Activated gamma-delta T cell treated with anti-CD3 and anti-CD28 coated beads, Interleukin-2, amount 50 U/mL, for 16 hours (primary cell): Measurements from ENCODE around the gene NUDT4.
"Not testable (repeated sequence)": the region's sequence is repeated elsewhere in the genome, so short reads cannot be mapped to it uniquely, and the experiment has no call there.

Source experiments
- DNase-seq: peaks from one replicate; pipeline ENCODE4 v3.0.0-alpha.2; 2020; ENCODE audit warnings: low read depth

The NUDT4 gene

DNA sequence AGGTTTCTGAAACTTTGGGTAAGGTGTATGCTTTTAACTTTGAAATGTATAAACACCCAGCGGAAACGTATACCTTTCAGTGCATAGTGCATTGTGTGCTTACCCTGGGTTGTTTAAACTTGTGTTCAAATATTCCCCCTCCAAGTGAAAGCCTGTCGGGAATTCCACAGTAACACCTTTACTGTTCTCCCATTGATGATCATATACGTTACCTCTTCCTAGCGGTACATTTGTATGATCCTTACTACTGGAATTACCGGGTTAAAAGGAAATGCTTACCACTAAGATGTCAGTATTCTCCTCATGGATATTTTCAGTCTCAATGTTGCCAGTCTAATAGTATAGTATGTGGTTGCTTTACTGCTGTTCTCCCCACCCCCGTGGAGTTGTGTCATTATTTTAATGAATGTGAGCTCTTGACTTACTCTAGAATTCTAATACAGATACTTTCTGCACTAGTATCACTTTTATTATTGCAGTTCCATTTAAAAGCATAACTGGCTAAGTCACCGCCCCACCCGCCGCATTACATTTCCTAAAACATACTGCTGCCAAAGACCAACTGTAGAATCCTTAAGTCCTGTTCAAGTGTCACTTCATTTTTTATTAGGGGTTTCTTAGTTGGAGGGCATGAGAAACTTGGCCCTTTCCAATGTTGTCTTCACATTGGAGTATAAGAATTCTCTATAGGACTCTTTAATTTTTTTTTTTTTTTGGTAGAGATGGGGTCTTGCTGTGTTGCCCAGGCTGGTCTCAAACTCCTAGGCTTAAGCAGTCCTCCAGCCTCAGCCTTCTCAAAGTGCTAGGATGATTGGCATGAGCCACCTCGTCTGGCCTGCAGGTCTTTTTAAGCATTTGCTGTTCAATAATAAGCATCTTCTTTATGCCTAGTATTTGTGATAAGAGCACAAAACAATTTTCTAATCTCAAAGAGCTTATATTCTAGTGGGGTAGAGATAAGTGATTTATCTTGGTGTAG is 24.9 kb downstream of the NUDT4 start:
- DNase-seq, result no peak

GRCh38 chr12:93403988-93404803 is 26.5 kb downstream of the NUDT4 start:
- no peak for DNase-seq

GRCh38 chr12:93404961-93405849 is 27.5 kb downstream of the NUDT4 start:
- DNase-seq, result no peak

GRCh38 chr12:93407054-93407962 is 29.6 kb downstream of the NUDT4 start:
- no peak for DNase-seq

DNA sequence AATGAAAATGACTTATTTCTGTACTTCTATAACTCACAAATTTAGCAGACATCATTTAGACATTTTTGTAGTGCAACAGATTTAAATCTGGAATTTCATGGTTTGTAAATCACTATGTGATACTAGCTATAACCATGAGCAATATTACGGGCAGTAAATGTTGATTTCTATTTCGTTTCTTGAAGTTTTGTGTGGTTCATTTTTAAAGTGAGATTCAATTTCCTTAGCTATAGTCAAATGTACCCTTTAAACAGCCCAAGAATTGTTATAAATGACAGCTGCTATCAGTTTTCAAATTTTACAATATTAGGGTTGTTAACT is 30.2 kb downstream of the NUDT4 start:
- no peak for DNase-seq

DNA sequence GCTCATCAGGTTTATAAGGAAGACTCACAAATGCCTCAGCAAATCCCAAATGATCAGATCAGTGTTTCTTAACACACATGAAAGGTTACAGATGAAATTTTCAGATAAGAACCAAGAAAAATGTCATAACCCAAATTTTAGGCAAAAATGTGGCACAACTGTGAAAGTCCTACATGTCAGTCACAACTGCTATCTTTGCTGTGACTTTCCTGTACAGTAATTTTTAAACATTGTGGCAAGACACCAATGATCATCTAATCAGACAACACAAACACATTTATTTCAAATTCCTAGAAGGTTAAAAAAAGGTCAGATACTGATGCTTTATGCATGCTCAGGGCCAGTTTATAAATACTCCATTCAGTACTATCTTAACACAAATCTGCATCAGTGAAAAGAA is 31.1 kb downstream of the NUDT4 start:
- no peak for DNase-seq

- DNase-seq, result not testable (repeated sequence)
These were observed 31.8 kb downstream of the NUDT4 start for GRCh38 chr12:93409343-93410187.

DNA sequence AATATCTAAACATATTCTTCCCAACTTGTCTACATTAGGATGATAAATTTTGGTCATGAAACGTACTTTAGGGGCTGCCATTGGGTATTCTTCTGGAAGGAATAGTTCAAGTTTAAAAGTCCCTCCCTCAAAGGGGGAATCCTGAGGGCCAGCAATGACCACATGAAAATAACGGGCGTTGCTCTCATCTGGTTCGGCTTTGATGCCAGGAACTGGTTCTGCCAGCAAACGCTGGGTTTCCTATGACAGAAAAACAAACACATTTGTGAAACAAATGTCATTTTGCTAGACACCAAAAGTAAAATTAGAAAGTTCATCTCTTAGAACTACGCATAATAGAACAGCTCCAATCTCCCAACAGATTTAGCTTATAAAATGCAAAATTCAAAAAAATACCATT is 33.3 kb downstream of the NUDT4 start:
- not testable (repeated sequence) for DNase-seq

- not testable (repeated sequence) for DNase-seq
These were observed 34.7 kb downstream of the NUDT4 start for GRCh38 chr12:93412396-93412795.

DNA sequence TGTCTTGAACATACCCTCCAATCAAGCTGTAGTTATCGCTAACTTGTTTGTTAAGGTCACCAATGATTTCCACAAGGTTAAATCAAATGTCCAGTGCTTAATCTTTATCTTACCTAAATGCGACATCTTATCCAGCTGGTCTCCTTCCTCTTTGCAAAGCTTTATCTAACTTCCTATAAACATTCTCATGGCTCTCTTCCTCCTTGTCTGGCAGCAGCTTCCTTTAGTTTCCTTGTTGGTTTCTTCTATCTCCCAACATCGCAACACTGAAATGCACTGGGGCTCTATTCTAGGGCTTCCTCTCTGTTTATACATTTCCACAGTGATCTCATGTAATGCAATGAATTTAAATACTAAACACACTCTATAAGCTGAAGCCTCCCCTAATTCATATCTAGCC is 35.3 kb downstream of the NUDT4 start:
- no peak for DNase-seq

- no peak for DNase-seq
These were observed 38.2 kb downstream of the NUDT4 start for GRCh38 chr12:93415723-93416464.

- DNase-seq, result no peak
These were observed 40.3 kb downstream of the NUDT4 start for GRCh38 chr12:93417967-93418480.

GRCh38 chr12:93419388-93420034 is 41.8 kb downstream of the NUDT4 start:
- DNase-seq, result no peak

- DNase-seq, result no peak
These were observed 44.3 kb downstream of the NUDT4 start for GRCh38 chr12:93422050-93422449.

DNA sequence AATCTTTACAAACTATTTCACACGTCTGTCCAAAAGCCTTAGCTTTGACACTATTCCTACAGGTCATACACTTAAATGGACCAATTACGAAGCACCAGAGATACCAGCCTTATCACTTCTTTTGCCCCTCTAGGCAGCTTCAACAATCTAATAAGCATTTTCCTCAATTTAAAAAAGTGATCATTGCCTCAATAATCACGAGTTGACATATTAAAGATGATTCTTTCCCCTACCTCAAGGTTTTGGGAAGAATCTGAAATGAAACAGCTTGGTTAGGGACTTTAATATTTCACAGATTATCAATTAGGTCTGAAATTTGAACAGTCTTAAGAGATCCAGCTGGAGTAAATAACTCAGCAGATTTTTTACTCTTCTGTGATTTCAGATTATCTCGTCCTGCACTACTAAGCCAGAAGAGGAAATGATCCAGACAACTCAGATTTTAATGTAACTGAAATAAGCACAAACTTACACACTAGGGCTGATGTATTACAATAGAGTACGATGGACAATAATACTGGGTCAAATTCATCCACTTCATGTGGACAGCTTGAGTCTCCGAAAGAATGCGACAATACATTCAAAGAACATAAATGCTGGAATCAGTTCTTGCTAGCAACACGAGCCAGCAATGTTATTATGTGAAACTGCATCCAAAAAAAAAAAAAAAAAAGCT is 48.1 kb downstream of the NUDT4 start:
- DNase-seq, result no peak

DNA sequence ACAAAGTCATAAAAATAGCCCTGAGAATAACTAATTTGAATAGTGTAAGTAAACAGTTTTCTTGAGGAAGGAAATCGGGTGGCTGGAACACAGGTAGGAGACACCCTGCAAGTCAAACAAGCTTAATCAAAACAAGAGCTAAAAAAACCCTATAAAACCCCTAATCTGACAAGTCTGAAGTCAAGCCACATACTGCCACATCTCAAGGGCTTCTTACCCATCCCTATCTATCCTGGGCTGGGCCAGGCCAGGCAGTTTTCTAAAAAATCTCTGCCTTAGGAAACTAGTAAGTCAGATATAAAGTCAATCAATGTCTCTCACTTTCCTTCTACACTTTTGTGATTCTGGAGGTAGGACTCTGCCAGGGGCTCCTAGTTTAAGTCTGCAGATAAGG is 48.7 kb downstream of the NUDT4 start:
- no peak for DNase-seq

- DNase-seq, result no peak
These were observed 50.2 kb downstream of the NUDT4 start for GRCh38 chr12:93427779-93428564.
